ENCODE results near the gene SIGLEC15.
"Not testable (repeated sequence)": the region's sequence is repeated elsewhere in the genome, so short reads cannot be mapped to it uniquely, and the experiment has no call there.

Gene SIGLEC15

DNA sequence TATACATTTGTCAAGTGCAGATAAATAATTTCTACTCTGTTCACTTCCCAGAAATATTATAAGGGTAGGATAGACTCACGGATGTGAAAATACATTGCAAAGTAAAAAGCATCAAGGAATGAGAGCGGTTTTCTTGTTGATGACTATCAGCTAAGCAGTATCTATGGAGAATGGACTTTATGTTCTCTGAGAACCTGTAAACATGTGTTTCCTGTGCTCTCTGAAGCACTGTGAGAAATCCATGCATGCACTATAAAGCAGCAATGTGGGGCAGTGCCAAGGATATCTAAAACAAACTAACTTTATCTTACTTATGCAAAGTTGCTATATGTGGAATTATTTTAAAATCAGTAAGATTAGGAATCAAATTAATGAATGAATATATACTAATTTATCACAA is 4.4 kb upstream of the SIGLEC15 start:
- no peak for DNase-seq

DNA sequence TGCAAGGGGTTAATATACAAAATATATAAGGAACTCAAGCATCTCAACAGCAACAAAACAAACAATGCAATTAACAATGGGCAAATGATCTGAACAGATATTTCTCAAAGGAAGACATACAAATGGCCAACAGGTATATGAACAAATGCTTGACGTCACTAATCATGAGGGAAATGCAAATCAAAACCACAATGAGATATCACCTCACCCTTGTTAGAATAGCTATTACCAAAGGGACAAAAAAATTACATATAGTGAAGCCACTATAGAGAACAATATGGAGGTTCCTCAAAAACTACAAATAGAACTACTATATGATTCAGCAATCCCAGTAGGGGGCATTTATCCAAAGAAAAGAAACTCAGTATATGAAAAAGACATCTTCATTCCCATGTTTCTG is 3.8 kb upstream of the SIGLEC15 start:
- DNase-seq = no peak

DNA sequence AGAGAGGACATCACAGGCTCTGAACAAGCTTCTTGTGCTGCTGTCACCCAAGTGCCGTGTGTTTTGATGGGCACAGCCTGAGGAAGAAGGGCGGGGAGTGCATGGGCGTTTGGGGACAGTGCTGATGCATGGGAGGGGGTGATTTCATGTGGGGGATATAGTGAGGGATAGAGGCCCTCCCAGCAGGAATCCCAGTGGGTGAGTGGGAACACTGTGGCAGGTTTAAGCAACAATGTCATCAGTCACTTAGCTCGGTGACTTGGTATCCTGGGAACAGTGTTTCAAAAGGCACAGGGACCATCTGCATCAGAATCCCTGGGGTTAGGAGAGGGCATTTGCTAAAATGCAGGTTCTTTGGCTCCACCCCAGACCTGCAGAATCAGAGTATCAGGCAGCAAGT is 609 bp downstream of the SIGLEC15 start:
- DNase-seq = no peak

DNA sequence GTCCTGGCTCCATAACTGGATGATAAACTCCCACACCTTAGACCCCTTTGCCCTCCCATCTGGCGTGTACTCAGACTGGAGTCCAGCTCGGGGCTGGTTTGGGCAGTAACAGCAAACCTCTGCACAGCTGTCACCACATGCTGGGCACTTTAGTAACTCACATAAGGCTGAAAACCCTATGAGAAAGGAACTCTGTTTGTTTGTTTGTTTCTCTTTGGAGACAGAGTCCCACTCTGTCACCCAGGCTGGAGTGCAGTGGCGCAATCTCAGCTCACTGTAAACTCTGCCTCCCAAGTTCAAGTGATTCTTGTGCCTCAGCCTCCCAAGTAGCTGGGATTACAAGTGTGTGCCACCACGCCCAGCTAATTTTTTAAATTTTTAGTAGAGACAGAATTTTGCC is 1.2 kb downstream of the SIGLEC15 start:
- DNase-seq = not testable (repeated sequence)

GRCh38 chr18:45828917-45829811 is 3.7 kb downstream of the SIGLEC15 start:
- no peak for DNase-seq

- no peak for DNase-seq
Observed at GRCh38 chr18:45829855-45830254, 4.4 kb downstream of the SIGLEC15 start.

DNA sequence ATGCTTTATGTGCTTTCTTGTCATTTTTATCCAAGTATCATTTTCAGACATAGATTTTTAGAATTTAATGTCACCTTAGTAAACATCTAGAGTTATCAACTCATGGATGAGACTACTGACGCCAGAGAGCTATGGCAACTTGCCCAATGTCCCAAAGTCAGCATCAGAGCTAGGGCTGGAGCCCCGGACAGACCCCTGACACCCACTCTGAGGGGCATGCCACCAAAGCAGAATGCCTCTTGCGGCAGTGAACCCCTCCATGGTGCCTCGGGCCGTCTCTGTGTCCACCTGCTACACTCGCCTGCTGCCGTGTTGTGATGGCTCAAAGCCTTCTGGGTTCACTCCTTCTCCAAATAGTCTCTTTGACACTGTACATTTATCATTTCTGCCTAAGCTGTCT is 5.4 kb downstream of the SIGLEC15 start:
- DNase-seq = no peak

GRCh38 chr18:45833846-45834245 is 8.4 kb downstream of the SIGLEC15 start:
- no peak for DNase-seq

DNA sequence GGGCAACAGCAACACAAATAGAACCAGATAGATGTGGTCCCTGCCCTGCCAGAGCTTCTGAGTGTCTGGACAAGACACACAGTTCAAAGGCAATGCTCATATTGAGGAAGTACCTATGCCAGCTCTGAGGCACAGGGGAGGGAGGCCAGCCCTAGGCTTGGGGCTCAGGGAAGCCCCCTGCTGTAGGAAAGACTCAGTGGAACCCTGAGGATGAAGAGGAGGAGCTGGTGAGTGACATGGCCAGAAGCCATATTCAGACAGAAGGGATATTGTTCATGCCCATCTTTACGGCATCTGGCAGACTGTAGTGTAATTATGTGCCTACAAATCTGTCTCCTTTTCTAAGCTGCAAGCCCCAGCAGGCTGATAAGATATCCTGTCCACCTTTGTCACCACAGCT is 8.8 kb downstream of the SIGLEC15 start:
- DNase-seq = no peak

GRCh38 chr18:45835057-45835636 is 9.7 kb downstream of the SIGLEC15 start:
- DNase-seq = no peak

- no peak for DNase-seq
Observed at GRCh38 chr18:45836242-45837205, 11.0 kb downstream of the SIGLEC15 start.

GRCh38 chr18:45837283-45838070 is 12.0 kb downstream of the SIGLEC15 start:
- DNase-seq = peak; percentile 30

DNA sequence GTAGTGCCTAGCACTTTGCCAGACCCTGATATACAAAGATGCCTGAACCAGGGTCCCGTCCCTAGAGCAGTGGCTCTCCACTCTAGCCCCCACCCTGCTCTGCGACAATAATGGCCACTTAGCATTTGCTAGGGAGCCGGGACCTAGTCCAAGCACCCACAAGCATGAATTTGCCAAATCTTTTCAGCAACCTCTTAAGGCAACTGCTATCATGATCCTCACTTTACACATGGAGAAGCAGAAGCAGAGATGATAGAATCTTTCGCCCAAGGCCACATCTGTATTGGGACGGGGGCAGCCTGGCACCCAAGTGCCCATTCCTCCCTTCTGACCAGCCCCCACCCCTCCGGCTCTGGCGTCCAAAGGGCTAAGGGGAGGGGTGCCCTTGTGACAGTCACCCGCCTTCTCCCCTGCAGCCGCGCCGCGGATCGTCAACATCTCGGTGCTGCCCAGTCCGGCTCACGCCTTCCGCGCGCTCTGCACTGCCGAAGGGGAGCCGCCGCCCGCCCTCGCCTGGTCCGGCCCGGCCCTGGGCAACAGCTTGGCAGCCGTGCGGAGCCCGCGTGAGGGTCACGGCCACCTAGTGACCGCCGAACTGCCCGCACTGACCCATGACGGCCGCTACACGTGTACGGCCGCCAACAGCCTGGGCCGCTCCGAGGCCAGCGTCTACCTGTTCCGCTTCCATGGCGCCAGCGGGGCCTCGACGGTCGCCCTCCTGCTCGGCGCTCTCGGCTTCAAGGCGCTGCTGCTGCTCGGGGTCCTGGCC is 13.0 kb downstream of the SIGLEC15 start:
- DNase-seq = no peak

GRCh38 chr18:45839414-45840395 is 14.2 kb downstream of the SIGLEC15 start:
- no peak for DNase-seq

DNA sequence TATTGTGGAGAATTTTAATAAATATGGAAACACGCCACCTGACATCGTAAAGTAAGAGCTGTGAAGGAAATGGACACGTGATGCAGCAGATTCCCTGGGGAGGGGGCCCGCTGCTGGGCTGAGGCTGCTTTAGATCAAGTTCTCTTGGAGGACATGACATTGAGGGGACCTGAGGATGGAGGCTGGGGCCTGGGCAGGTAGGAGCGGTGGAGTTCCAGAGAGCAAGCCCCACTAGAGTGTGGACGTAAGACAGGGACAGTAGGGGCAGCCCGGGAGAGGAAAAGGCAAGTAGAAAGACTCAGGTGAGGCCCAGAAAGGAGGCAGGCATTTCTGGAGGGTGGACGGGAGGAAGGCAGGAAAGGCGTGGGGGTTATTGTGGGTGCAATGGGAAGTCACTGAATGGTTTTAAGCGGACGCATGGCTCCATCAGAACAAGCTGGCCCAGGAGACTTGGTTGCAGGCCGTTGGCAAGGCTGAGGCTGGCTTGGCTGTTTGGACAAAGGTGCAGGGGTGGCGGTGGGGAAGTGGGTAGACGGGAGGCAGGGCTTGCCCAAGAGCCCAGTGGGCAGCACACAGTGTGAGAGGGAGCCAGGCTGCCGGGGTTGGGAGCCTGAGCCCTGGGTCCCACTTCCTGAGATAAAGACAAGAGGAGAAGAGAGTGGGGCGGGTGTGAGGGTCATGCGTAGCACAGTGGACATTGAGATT is 15.7 kb downstream of the SIGLEC15 start:
- no peak for DNase-seq

GRCh38 chr18:45841765-45842442 is 16.4 kb downstream of the SIGLEC15 start:
- no peak for DNase-seq

DNA sequence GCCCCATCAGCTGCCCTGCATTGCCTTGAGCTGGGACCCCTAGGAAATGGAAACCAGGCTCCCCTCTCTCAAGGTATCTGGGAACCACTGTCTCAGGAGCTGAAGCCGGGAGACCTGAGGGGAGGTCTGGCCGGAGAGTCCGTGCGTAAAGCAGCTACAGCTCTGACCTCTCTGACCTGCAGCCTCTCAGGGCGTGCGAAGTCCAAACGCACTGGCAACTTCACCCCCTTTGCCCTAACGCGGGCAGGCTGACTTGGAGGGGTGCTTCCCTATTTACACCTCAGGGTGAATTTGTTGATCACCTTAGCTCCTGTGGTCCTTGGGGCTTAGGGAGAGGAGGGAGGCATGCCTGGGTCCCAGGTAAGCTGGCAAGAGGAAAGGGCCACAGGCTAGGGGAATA is 17.5 kb downstream of the SIGLEC15 start:
- no peak for DNase-seq

GRCh38 chr18:45844938-45845337 is 19.5 kb downstream of the SIGLEC15 start:
- DNase-seq = no peak

DNA sequence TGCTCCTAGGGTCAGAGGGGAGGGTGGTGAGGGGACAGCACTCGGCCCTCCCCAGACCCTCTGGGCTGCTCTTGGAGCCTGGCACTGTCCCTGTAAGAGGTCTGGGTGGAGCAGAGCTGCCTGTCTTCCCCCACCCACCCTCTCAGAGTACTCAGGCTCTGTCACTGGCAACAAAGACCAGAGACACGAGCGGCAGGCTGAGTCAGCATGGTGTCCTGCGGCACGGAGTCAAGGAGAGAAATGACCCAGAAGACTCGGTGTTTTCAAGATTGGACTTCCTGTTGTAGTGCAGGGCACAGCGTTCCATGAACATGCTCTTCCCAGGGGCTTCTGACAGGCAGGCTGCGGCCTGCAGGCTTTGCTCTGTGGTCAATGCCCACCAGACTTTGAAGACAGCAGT is 19.9 kb downstream of the SIGLEC15 start:
- DNase-seq = no peak
